ENCODE results near the gene FFAR3. TPM values are rescaled to one million over a fixed set of nuclear protein-coding genes. Genes with fewer than 3 reads are reported as not detected.

Gene FFAR3
- total RNA-seq, 1 experiment from 2014 or later: not detected

GRCh38 chr19:35314858-35315470, 43.3 kb upstream of the FFAR3 start:
- DNase-seq (no peak), ATAC-seq (no peak)
- H3K27ac ChIP-seq (ENCODE audit: low read length): no peak overlapping the region
- peaks cover 13% of the 10 kb centered on the region for H3K4me1 ChIP-seq (ENCODE audit: insufficient read depth, low read length)
- H3F3A ChIP-seq (ENCODE audit: low read length, unreplicated experiment): no peaks in the 10 kb centered on the region
- no peaks in the 10 kb centered on the region for H4K20me1 ChIP-seq (ENCODE audit: low read length)
- no TSS peak for BruUV-seq (replicated peaks)
- no peak overlapping the region for H2AFZ ChIP-seq (ENCODE audit: low read length)
- no peak for TF ChIP-seq EZH2phosphoT487 (IDR thresholded peaks at IDR 0.05; ENCODE audit: borderline replicate concordance, low read length)
- no peak for TF ChIP-seq CTCF (conservative IDR thresholded peaks at IDR 0.05; ENCODE audit: low read depth, low read length)
- TF ChIP-seq EZH2 (IDR thresholded peaks at IDR 0.05; ENCODE audit: low read length, unreplicated experiment): no peak
- intact Hi-C loops (cut with micrococcal nuclease): no loop called here
- ChIA-PET CTCF (no interaction called here), POLR2A (ENCODE audit: unreplicated experiment) (no interaction called here)
- no peak overlapping the region for H3K4me2 ChIP-seq (ENCODE audit: low read length)
- no peaks in the 10 kb centered on the region for H3K27me3 ChIP-seq (ENCODE audit: low read length)
- H3K9me3 ChIP-seq (ENCODE audit: low read length): no peaks in the 10 kb centered on the region
- no peak overlapping the region for H3K9ac ChIP-seq (ENCODE audit: low read length)
- H3K36me3 ChIP-seq (ENCODE audit: low read depth, low read length): no peaks in the 10 kb centered on the region
- no peaks in the 10 kb centered on the region for H3K9me2 ChIP-seq (replicated peaks; ENCODE audit: low read length)
- no peaks in the 10 kb centered on the region for H3K79me2 ChIP-seq (ENCODE audit: low read length)
- no peak overlapping the region for H3K4me3 ChIP-seq (ENCODE audit: low read length)

GRCh38 chr19:35315883-35316282, 42.4 kb upstream of the FFAR3 start:
- ChIA-PET CTCF (interaction anchor here (0.5 kb wide), 1 partner anchor 21 kb away, joined by 4 read pairs; no protein-coding TSS in a partner anchor), POLR2A (ENCODE audit: unreplicated experiment) (no interaction called here)
- no peaks in the 10 kb centered on the region for H3K36me3 ChIP-seq (ENCODE audit: low read depth, low read length)
- BruUV-seq (replicated peaks): no TSS peak
- no peaks in the 10 kb centered on the region for H4K20me1 ChIP-seq (ENCODE audit: low read length)
- H3F3A ChIP-seq (ENCODE audit: low read length, unreplicated experiment): no peaks in the 10 kb centered on the region
- H3K4me3 ChIP-seq (ENCODE audit: low read length): no peak overlapping the region
- H3K9me2 ChIP-seq (replicated peaks; ENCODE audit: low read length): no peaks in the 10 kb centered on the region
- intact Hi-C loops (cut with micrococcal nuclease): no loop called here
- no peak for ATAC-seq
- no peak overlapping the region for H3K4me2 ChIP-seq (ENCODE audit: low read length)
- H3K27ac ChIP-seq (ENCODE audit: low read length): no peak overlapping the region
- no peak for DNase-seq
- H3K27me3 ChIP-seq (ENCODE audit: low read length): no peaks in the 10 kb centered on the region
- TF ChIP-seq EZH2phosphoT487 (IDR thresholded peaks at IDR 0.05; ENCODE audit: borderline replicate concordance, low read length) (no peak), CTCF (conservative IDR thresholded peaks at IDR 0.05; ENCODE audit: low read depth, low read length) (no peak), EZH2 (IDR thresholded peaks at IDR 0.05; ENCODE audit: low read length, unreplicated experiment) (no peak)
- no peak overlapping the region for H2AFZ ChIP-seq (ENCODE audit: low read length)
- no peak overlapping the region for H3K9ac ChIP-seq (ENCODE audit: low read length)
- H3K4me1 ChIP-seq (ENCODE audit: insufficient read depth, low read length): peaks cover 13% of the 10 kb centered on the region
- no peaks in the 10 kb centered on the region for H3K9me3 ChIP-seq (ENCODE audit: low read length)
- H3K79me2 ChIP-seq (ENCODE audit: low read length): no peaks in the 10 kb centered on the region

- Histone ChIP-seq H3K4me3 (ENCODE audit: low read length) (no peak overlapping the region), H3K27ac (ENCODE audit: low read length) (no peak overlapping the region), H3F3A (ENCODE audit: low read length, unreplicated experiment) (no peaks in the 10 kb centered on the region), H3K36me3 (ENCODE audit: low read depth, low read length) (no peaks in the 10 kb centered on the region), H3K9me2 (replicated peaks; ENCODE audit: low read length) (no peaks in the 10 kb centered on the region), H4K20me1 (ENCODE audit: low read length) (no peaks in the 10 kb centered on the region), H2AFZ (ENCODE audit: low read length) (no peak overlapping the region), H3K79me2 (ENCODE audit: low read length) (no peaks in the 10 kb centered on the region), H3K9me3 (ENCODE audit: low read length) (no peaks in the 10 kb centered on the region), H3K4me2 (ENCODE audit: low read length) (no peak overlapping the region), H3K9ac (ENCODE audit: low read length) (no peak overlapping the region), H3K27me3 (ENCODE audit: low read length) (no peaks in the 10 kb centered on the region), H3K4me1 (ENCODE audit: insufficient read depth, low read length) (peaks cover 13% of the 10 kb centered on the region)
- BruUV-seq (replicated peaks): no TSS peak
- intact Hi-C loops (cut with micrococcal nuclease): no loop called here
- ChIA-PET POLR2A (ENCODE audit: unreplicated experiment) (no interaction called here), CTCF (interaction anchor here (0.5 kb wide), 1 partner anchor 21 kb away, joined by 4 read pairs; no protein-coding TSS in a partner anchor)
- DNase-seq: no peak
- TF ChIP-seq EZH2 (IDR thresholded peaks at IDR 0.05; ENCODE audit: low read length, unreplicated experiment) (no peak), CTCF (conservative IDR thresholded peaks at IDR 0.05; ENCODE audit: low read depth, low read length) (no peak), EZH2phosphoT487 (IDR thresholded peaks at IDR 0.05; ENCODE audit: borderline replicate concordance, low read length) (no peak)
- ATAC-seq: no peak
Measured at GRCh38 chr19:35316560-35316959, 41.7 kb upstream of the FFAR3 start.
